Osteocyte (in vitro differentiated cells): ENCODE results near the gene LTBP2. TPM values are rescaled to one million over a fixed set of nuclear protein-coding genes. Genes with fewer than 3 reads are reported as not detected.

Experiments used
- DNase-seq: peaks from one replicate; pipeline ENCODE4 v3.0.0; 2021; ENCODE audit warnings: mixed read lengths; ENCODE audit not compliant: unreplicated experiment; ENCODE audit errors: extremely low spot score
- H3K27ac Mint-ChIP-seq: one replicate; pipeline ENCODE4 v1.8.0; 2021; ENCODE audit warnings: mild to moderate bottlenecking, mixed read lengths; ENCODE audit not compliant: unreplicated experiment
- H3K27me3 Mint-ChIP-seq: one replicate; pipeline ENCODE4 v1.8.0; 2021; ENCODE audit warnings: mixed read lengths; ENCODE audit not compliant: unreplicated experiment
- H3K36me3 Mint-ChIP-seq: one replicate; pipeline ENCODE4 v1.8.0; 2021; ENCODE audit warnings: mixed read lengths; ENCODE audit not compliant: unreplicated experiment
- H3K4me1 Mint-ChIP-seq: one replicate; pipeline ENCODE4 v1.8.0; 2021; ENCODE audit warnings: mixed read lengths; ENCODE audit not compliant: unreplicated experiment
- H3K4me3 Mint-ChIP-seq: one replicate; pipeline ENCODE4 v1.8.0; 2021; ENCODE audit warnings: mild to moderate bottlenecking, moderate library complexity, mixed read lengths; ENCODE audit not compliant: unreplicated experiment
- H3K9me3 Mint-ChIP-seq: one replicate; pipeline ENCODE4 v1.8.0; 2021; ENCODE audit warnings: mixed read lengths; ENCODE audit not compliant: unreplicated experiment
- total RNA-seq: library from RNA; stranded (reverse); gene quantifications from 2 replicates; pipeline ENCODE4 v1.2.1, GENCODE V29; 2021
- TF ChIP-seq, protein P1 (sequence below): fragments of 200-600 bp; sonication (generic); IDR thresholded peaks from 2 replicates; pipeline ENCODE4 v1.5.0; 2021; ENCODE audit warnings: antibody characterized with exemption, mild to moderate bottlenecking, moderate library complexity

Gene LTBP2
- total RNA-seq, 1 donor from 2014 or later = 377 TPM

- TF ChIP-seq, protein P1, sequence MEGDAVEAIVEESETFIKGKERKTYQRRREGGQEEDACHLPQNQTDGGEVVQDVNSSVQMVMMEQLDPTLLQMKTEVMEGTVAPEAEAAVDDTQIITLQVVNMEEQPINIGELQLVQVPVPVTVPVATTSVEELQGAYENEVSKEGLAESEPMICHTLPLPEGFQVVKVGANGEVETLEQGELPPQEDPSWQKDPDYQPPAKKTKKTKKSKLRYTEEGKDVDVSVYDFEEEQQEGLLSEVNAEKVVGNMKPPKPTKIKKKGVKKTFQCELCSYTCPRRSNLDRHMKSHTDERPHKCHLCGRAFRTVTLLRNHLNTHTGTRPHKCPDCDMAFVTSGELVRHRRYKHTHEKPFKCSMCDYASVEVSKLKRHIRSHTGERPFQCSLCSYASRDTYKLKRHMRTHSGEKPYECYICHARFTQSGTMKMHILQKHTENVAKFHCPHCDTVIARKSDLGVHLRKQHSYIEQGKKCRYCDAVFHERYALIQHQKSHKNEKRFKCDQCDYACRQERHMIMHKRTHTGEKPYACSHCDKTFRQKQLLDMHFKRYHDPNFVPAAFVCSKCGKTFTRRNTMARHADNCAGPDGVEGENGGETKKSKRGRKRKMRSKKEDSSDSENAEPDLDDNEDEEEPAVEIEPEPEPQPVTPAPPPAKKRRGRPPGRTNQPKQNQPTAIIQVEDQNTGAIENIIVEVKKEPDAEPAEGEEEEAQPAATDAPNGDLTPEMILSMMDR = no peak
- DNase-seq = no peak
- H3K4me3 Mint-ChIP-seq = no peak overlapping the region
- peaks cover 29% of the 10 kb centered on the region for H3K36me3 Mint-ChIP-seq
- no peaks in the 10 kb centered on the region for H3K27me3 Mint-ChIP-seq
- H3K9me3 Mint-ChIP-seq = no peaks in the 10 kb centered on the region
- H3K27ac Mint-ChIP-seq = peak overlapping the region; percentile 86
- peaks cover 34% of the 10 kb centered on the region for H3K4me1 Mint-ChIP-seq
Measured at GRCh38 chr14:74500417-74501134, 111.5 kb downstream of the LTBP2 start.

DNA sequence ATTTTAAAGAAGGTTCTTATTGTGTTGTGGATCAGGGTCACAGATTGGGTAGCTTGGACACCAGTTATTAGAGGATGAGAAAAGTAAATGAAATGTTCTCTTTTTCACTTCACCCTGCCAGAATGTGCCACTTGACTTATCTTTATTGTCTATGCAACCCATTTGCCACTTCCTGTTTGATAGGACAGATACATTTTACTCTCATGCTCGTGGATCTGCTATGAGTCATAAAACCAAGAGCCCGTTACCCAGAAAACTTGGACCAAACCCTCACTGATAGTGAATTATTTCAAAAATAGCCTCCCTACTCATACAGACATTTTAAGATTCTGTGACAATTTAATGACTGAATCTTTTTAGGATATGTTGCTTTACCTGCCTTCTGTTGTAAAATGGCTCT is 116.7 kb downstream of the LTBP2 start:
- H3K9me3 Mint-ChIP-seq = no peaks in the 10 kb centered on the region
- no peak for DNase-seq
- H3K27me3 Mint-ChIP-seq = no peaks in the 10 kb centered on the region
- TF ChIP-seq, protein P1 = no peak
- peaks cover 36% of the 10 kb centered on the region for H3K4me1 Mint-ChIP-seq
- H3K4me3 Mint-ChIP-seq = peak overlapping the region; percentile 90
- H3K36me3 Mint-ChIP-seq = peaks cover 13% of the 10 kb centered on the region
- H3K27ac Mint-ChIP-seq = peak overlapping the region; percentile 29

- no peaks in the 10 kb centered on the region for H3K9me3 Mint-ChIP-seq
Measured at GRCh38 chr14:74493343-74494261, 118.4 kb downstream of the LTBP2 start, which contains the start of gene ISCA2. Gene ISCA2 (plus strand): TSS chr14:74493765. CDS start chr14:74493775, 10 bp downstream.

DNA sequence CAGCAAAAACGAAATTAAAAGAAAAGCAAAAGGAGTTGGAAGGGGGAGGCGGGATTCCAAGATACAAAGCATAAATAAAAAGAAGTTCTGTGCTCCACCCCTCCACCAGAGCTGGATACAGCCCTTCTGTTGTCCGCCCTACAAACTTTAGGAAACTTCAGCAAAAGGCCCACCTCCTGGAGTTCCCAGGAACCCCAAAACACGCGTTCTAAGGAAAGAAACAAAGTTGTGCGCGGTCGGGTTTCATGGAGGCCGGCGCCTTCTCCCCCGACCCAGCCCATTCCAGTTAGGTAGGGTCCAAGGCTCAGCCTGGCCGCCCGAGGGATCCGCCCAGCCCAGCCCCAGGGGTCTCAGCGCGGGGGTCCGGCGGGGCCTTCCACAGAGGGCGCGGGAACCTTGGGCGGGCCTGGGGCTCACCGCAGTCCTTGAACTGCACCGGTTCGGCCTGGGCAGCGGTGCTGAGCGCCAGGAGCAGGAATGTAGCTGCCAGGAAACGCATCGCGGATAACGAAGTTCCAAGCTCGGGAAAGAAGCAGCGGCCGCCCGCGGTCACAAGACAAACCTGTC is 119.2 kb downstream of the LTBP2 start, which contains the start of gene NPC2:
Gene NPC2, minus strand, starts transcription at position 530 of the 567 bp plus-strand sequence. Its CDS starts 31 bp downstream, at position 499.
- no peak for DNase-seq
- H3K27ac Mint-ChIP-seq = peak within 1 kb of the TSS; percentile 86
- peaks cover 30% of the 10 kb centered on the region for H3K4me1 Mint-ChIP-seq
- peak within 1 kb of the TSS; percentile 90 for H3K4me3 Mint-ChIP-seq
- H3K36me3 Mint-ChIP-seq = peaks cover under 1% of the 10 kb centered on the region
- H3K9me3 Mint-ChIP-seq = no peaks in the 10 kb centered on the region
- H3K27me3 Mint-ChIP-seq = no peaks in the 10 kb centered on the region
- TF ChIP-seq, protein P1 = no peak

More at GRCh38 chr14:74493343-74494261, 118.4 kb downstream of the LTBP2 start, which contains the start of gene ISCA2:
- Mint-ChIP-seq H3K27me3 (no peaks in the 10 kb centered on the region), H3K27ac (peak within 1 kb of the TSS; percentile 86), H3K4me3 (peak within 1 kb of the TSS; percentile 90), H3K4me1 (peaks cover 26% of the 10 kb centered on the region), H3K36me3 (peaks cover 4% of the 10 kb centered on the region)
- TF ChIP-seq, protein P1 = no peak
- DNase-seq = peak; percentile 99
